PC-9 (cell line): Measurements from ENCODE around the gene SF1.

ENCODE experiments used
- CTCF ChIP-seq: fragments of 200-600 bp; sonication (generic); conservative IDR thresholded peaks from 2 replicates; pipeline ENCODE4 v1.6.1; 2017; ENCODE audit warnings: mixed run types, antibody characterized with exemption, mild to moderate bottlenecking, moderate library complexity
- EZH2 ChIP-seq: fragments of 200-600 bp; sonication (generic); IDR thresholded peaks from 2 replicates; pipeline ENCODE4 v1.8.0; 2017; ENCODE audit warnings: antibody characterized with exemption, low read depth

- no peak for TF ChIP-seq CTCF
- TF ChIP-seq EZH2, result no peak
These were observed 4.2 kb downstream of the SF1 start for GRCh38 chr11:64774144-64774543.
